GM19043 (cell line): ENCODE measurements around the gene THAP6.
"Not testable (repeated sequence)": the region's sequence is repeated elsewhere in the genome, so short reads cannot be mapped to it uniquely, and the experiment has no call there.

ENCODE experiments used
- ATAC-seq: cut with Tn5 transposase; IDR thresholded peaks from one replicate; pipeline ENCODE4 v1.9.1; 2021; ENCODE audit warnings: low read depth; ENCODE audit not compliant: unreplicated experiment

The THAP6 gene

GRCh38 chr4:75525086-75525485, 10.8 kb downstream of the THAP6 start:
- no peak for ATAC-seq

DNA sequence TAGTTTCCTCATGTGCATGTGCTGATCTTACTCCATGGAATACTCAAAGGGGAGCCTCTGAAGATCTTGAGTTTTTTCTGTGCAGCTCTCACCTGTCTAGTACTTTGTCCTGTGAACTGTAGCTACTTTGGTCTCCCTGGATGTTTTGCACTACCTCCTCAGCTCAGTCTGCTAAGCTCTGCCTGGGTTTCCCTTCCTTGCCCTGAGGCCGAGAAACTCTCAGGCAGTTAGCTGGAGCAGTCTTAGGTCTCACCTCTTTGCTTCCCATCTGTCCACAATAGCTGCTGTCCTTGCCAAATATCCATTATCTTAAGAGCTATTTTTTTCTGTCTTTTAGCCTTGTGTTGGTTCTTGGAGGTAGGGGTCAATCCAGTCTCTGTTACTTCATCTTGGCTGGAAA, 11.6 kb downstream of the THAP6 start:
- ATAC-seq, result no peak

DNA sequence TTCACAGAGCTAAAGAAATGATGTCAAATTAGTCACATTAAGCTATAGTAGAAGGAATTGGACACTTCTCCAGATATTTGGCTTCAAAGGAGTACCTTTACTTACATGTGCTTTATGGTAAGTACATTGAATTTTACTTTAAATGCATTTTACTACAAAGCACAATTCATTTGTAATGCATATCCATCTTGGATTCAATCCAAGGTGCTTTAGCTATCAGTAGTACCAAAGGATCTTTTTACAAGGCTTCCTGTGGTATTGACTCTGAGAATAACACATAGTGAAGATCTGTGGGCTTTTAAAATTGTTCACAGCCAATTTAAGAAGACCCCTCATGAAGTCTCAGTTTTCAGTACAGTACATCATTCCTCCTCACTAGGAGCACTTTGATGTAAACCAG, 13.2 kb downstream of the THAP6 start:
- ATAC-seq, result no peak

DNA sequence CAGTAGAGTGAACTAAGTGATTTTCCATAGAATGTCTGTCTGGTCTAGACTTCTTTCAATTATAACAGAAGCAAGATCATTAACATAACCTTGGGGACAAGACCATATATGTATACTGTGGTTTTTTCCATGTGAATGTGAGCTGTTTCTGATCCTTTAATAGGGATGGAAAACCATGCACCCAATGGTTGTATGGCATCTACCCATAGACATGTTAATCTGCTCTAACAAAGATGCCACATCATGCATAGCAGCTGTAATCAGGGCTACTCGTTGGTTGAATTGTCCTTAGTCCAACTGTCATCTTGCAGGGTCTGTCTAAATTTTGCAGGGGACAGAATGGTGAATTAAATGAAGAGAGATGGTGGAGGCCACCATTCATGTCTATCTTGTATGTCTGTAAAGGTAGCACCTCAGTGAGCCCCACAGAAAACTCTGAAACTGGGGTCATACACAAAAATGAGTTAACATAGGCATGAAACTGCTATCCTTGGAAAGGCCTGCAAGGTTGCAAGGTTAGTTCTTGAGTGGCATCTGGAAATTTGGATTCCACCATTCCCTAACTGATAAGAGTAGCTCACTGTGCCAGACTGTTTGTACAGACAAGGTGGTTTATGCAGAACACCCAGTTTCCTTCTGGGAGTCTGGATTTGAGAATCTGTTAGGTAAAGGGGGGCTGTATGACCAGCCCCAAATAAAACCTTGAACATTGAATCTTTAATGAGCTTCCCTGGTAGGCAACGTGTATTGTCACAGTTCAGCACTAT, 16.5 kb downstream of the THAP6 start:
- ATAC-seq, result no peak

GRCh38 chr4:75531536-75532143, 17.4 kb downstream of the THAP6 start:
- not testable (repeated sequence) for ATAC-seq

GRCh38 chr4:75533339-75533887, 19.1 kb downstream of the THAP6 start:
- not testable (repeated sequence) for ATAC-seq

DNA sequence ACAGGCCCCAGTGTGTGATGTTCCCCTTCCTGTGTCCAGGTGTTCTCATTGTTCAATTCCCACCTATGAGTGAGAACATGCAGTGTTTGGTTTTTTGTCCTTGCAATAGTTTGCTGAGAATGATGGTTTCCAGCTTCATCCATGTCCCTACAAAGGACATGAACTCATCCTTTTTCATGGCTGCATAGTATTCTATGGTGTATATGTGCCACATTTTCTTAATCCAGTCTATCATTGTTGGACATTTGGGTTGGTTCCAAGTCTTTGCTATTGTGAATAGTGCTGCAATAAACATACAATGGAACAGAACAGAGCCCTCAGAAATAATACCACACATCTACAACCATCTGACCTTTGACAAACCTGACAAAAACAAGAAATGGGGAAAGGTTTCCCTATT, 19.7 kb downstream of the THAP6 start:
- not testable (repeated sequence) for ATAC-seq

DNA sequence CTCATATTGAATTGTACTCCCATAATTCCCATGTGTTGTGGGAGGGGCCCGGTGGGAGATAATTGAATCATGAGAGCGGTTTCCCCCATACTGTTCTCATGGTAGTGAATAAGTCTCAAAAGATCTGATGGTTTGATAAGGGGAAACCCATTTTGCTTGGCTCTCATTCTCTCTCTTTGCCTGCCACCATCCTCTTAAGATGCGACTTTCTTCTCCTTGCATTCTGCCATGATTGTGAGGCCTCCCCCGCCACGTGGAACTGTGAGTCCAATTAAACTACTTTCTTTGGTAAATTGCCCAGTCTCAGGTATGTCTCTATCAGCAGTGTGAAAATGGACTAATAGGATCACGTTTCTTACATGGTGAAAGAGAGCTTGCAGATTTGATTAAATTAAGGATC, 23.0 kb downstream of the THAP6 start:
- ATAC-seq, result not testable (repeated sequence)

GRCh38 chr4:75542824-75543223, 28.6 kb downstream of the THAP6 start:
- ATAC-seq, result no peak

GRCh38 chr4:75544220-75544619, 29.9 kb downstream of the THAP6 start:
- not testable (repeated sequence) for ATAC-seq

DNA sequence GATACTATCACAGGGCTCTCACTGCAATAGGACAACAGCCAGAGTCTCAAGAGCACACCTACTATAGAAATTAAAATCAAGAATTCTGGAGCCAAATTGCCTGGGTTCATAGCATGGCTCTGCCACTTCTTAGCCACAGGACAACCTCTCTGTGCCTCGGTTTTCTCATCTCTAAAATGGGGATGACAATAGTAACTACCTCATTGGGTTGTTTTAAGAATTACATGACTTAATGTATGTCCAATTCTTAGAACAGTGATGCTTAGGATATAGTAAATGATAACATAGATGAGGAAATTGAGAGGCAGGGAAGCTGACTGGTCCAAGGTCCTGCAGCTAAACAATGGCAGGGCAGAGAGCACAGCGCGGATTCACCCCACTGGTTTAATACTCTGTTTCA, 30.6 kb downstream of the THAP6 start:
- ATAC-seq, result no peak

- no peak for ATAC-seq
Measured at GRCh38 chr4:75545526-75545925, 31.3 kb downstream of the THAP6 start.

DNA sequence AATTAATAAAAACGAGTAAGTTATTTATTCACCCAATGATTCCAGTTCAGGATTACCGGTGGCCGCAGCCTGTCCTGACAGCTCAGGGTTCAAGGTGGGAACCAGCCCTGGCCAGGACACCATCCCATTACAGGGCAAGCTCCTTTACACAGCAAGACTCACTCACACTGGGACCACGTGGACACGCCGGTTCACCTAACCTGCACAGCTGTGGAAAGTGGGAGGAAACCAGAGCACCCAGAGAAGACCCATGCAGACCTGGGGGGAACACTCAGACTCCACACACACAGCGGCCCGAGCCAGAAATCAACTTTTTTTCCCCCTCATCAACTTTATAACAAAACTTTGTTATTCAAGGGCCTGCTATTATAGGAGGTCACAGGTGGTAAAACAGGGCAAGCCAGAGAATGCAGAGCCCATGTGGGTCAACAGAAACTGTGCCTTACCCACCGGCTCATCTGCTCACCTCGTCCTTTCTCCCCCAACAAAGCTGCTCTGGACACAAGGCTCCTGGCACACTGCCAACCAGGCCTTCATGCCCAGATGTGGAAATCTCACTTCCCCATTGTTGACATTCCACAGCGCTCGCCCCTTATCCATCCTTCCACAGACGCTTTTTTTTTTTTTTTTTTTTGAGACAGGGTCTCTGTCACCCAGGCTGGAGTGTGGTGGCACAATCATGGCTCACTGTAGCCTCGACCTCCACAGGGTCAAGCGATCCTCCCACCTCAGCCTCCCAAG, 33.5 kb downstream of the THAP6 start:
- no peak for ATAC-seq

- ATAC-seq, result no peak
Measured at GRCh38 chr4:75549019-75549418, 34.7 kb downstream of the THAP6 start.

DNA sequence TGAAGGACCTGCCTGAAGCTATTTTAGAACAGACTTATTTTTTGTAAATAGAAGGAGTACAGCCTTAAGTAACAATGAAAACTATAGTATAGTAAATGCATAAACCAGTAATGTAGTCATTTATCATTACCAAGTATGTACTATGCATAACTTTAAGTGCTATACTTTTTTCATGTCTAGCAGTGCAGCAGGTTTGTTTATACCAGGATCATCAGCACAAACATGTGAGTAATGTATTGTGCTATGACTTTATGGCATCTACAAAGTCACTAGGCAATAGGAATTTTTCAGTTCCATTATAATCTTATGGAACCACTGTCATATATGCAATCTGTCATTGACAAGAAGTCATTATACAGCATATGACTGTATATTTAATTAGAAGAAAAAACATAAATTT, 38.2 kb downstream of the THAP6 start:
- no peak for ATAC-seq

GRCh38 chr4:75555294-75556164, 41.3 kb downstream of the THAP6 start, which contains the start of gene ODAPH:
TSS of gene ODAPH (plus strand) at chr4:75556066. CDS start at chr4:75556083, 17 bp downstream.
- ATAC-seq, result peak; percentile 98

- ATAC-seq, result no peak
Measured at GRCh38 chr4:75557696-75558095, 43.4 kb downstream of the THAP6 start.

GRCh38 chr4:75561789-75562188, 47.5 kb downstream of the THAP6 start:
- ATAC-seq, result no peak

GRCh38 chr4:75564023-75564422, 49.8 kb downstream of the THAP6 start:
- ATAC-seq, result no peak

DNA sequence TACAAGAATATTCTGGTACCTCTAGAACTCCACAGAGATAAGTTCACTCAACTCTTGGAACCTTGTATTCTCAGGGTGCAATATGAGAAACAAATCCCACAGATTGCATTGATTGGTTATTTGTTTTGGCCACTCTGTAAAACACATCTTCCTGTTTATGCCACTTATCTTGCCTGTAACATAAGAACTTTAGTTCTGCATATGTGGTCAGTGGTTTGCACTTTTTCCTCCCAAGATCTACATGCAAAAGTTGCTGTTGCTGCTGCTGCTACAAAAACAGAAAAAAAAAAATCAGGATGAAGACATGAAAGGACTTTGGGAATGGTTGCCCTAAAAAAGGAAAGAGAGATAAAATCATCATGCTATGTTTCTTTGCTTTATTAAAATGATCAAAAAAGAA, 51.2 kb downstream of the THAP6 start:
- no peak for ATAC-seq
